ENCODE measurements around the gene TBC1D14. TPM values are rescaled to one million over a fixed set of nuclear protein-coding genes. Genes with fewer than 3 reads are reported as not detected.

TBC1D14 gene
- polyA plus RNA-seq, 3 donors = 36.3 to 44.7 (median 39.3) TPM

GRCh38 chr4:7051144-7051495, 141.5 kb downstream of the TBC1D14 start:
- peaks cover 99% of the 10 kb centered on the region for H4K20me1 ChIP-seq (ENCODE audit: insufficient read depth, low read length)
- H3K9me3 ChIP-seq (replicated peaks in 1 of 2; ENCODE audit: control insufficient read depth in 1 of 2, insufficient read depth in 1 of 2, low read length in 2 of 2) = no peaks in the 10 kb centered on the region
- H3K9ac ChIP-seq (ENCODE audit: insufficient read depth, low read length, poor library complexity, severe bottlenecking) = no peak overlapping the region
- intact Hi-C loops (cut with micrococcal nuclease) = no loop called here
- WGBS (ENCODE audit: insufficient coverage) = over 99% methylated on average over 12 of the region's 12 CpGs
- peaks cover 30 to 63% of the 10 kb centered on the region in 2 donors for H3K36me3 ChIP-seq (replicated peaks in 1 of 2; ENCODE audit: control insufficient read depth in 1 of 2, insufficient read depth in 2 of 2, low read length in 2 of 2)
- DNase-seq = no peak
- H2AFZ ChIP-seq (ENCODE audit: insufficient read depth, low read depth, low read length, poor library complexity, severe bottlenecking) = no peak overlapping the region
- Mint-ChIP-seq H3K4me1 (peaks cover 58% of the 10 kb centered on the region), H3K4me3 (no peak overlapping the region), H3K27me3 (ENCODE audit: low read depth in 3 of 3) (peaks cover 6 to 8% (median 7%) of the 10 kb centered on the region in 3 donors), H3K9me3 (peaks cover 0 to 3% (median 0%) of the 10 kb centered on the region in 7 donors), H3K36me3 (peaks cover 57 to 85% of the 10 kb centered on the region in 2 donors), H3K27ac (peak overlapping the region in 1 of 7 donors; percentile 60)
- peaks cover 34 to 40% of the 10 kb centered on the region in 2 donors for H3K4me1 ChIP-seq (ENCODE audit: control insufficient read depth in 1 of 2, insufficient read depth in 2 of 2, low read length in 2 of 2)
- no peak overlapping the region for H3K27ac ChIP-seq (ENCODE audit: low read depth in 1 of 2, low read length in 2 of 2)
- H3K4me3 ChIP-seq (replicated peaks in 1 of 3; ENCODE audit: low read depth in 2 of 3, low read length in 3 of 3) = no peak overlapping the region
- peaks cover 89% of the 10 kb centered on the region for H3K79me2 ChIP-seq (ENCODE audit: insufficient read depth, low read length)
- H3K4me2 ChIP-seq (replicated peaks; ENCODE audit: extremely low read depth, low read length, poor library complexity, severe bottlenecking) = no peak overlapping the region
- no peaks in the 10 kb centered on the region for H3K27me3 ChIP-seq (ENCODE audit: control insufficient read depth in 2 of 2, insufficient read depth in 2 of 2, low read length in 2 of 2)
- no peak for TF ChIP-seq CTCF (IDR thresholded peaks at IDR 0.05)

GRCh38 chr4:7051905-7052304, 142.3 kb downstream of the TBC1D14 start:
- Histone ChIP-seq H3K4me1 (ENCODE audit: control insufficient read depth in 1 of 2, insufficient read depth in 2 of 2, low read length in 2 of 2) (peaks cover 34 to 38% of the 10 kb centered on the region in 2 donors), H3K79me2 (ENCODE audit: insufficient read depth, low read length) (peaks cover 86% of the 10 kb centered on the region), H3K9me3 (replicated peaks in 1 of 2; ENCODE audit: control insufficient read depth in 1 of 2, insufficient read depth in 1 of 2, low read length in 2 of 2) (no peaks in the 10 kb centered on the region), H3K9ac (ENCODE audit: insufficient read depth, low read length, poor library complexity, severe bottlenecking) (no peak overlapping the region), H3K36me3 (replicated peaks in 1 of 2; ENCODE audit: control insufficient read depth in 1 of 2, insufficient read depth in 2 of 2, low read length in 2 of 2) (peaks cover 32 to 64% of the 10 kb centered on the region in 2 donors), H3K27ac (ENCODE audit: low read depth in 1 of 2, low read length in 2 of 2) (no peak overlapping the region), H3K4me2 (replicated peaks; ENCODE audit: extremely low read depth, low read length, poor library complexity, severe bottlenecking) (no peak overlapping the region), H3K27me3 (ENCODE audit: control insufficient read depth in 2 of 2, insufficient read depth in 2 of 2, low read length in 2 of 2) (no peaks in the 10 kb centered on the region), H2AFZ (ENCODE audit: insufficient read depth, low read depth, low read length, poor library complexity, severe bottlenecking) (no peak overlapping the region), H3K4me3 (replicated peaks in 1 of 3; ENCODE audit: low read depth in 2 of 3, low read length in 3 of 3) (no peak overlapping the region), H4K20me1 (ENCODE audit: insufficient read depth, low read length) (peaks cover 99% of the 10 kb centered on the region)
- 93% methylated on average over 8 of the region's 14 CpGs for WGBS (ENCODE audit: insufficient coverage)
- DNase-seq = no peak
- H3K4me3 Mint-ChIP-seq = no peak overlapping the region
- no peak for TF ChIP-seq CTCF (IDR thresholded peaks at IDR 0.05)
- H3K27ac Mint-ChIP-seq = no peak overlapping the region
- H3K27me3 Mint-ChIP-seq (ENCODE audit: low read depth in 3 of 3) = peaks cover 4 to 8% (median 7%) of the 10 kb centered on the region in 3 donors
- peaks cover 58 to 84% of the 10 kb centered on the region in 2 donors for H3K36me3 Mint-ChIP-seq
- peaks cover 0 to 3% (median 0%) of the 10 kb centered on the region in 7 donors for H3K9me3 Mint-ChIP-seq
- intact Hi-C loops (cut with micrococcal nuclease) = no loop called here
- H3K4me1 Mint-ChIP-seq = peaks cover 52% of the 10 kb centered on the region

Measured in CD14-positive monocyte (primary cell).